Smooth muscle cell (in vitro differentiated cells): ENCODE measurements around the gene BRD1. TPM values are rescaled to one million over a fixed set of nuclear protein-coding genes. Genes with fewer than 3 reads are reported as not detected.

ENCODE experiments used
- DNase-seq: peaks from one replicate; lab custom pipeline; 2025; ENCODE audit not compliant: unreplicated experiment; lab: John Stamatoyannopoulos, UW
- H2AFZ ChIP-seq: fragments of 200-600 bp; sonication (generic); 2 replicates; pipeline ENCODE4 v1.6.0; 2016; ENCODE audit warnings: antibody characterized with exemption, low read depth, mild to moderate bottlenecking
- H3F3A ChIP-seq: fragments of 200-600 bp; sonication (generic); 2 replicates; pipeline ENCODE4 v1.6.0; 2017; ENCODE audit warnings: antibody characterized with exemption, low read depth
- H3K27ac ChIP-seq: fragments of 200-600 bp; sonication (generic); 2 replicates; pipeline ENCODE4 v1.5.1; 2016; ENCODE audit warnings: low read depth, mild to moderate bottlenecking
- H3K27me3 ChIP-seq: fragments of 200-600 bp; sonication (generic); 2 replicates; pipeline ENCODE4 v1.6.1; 2016; ENCODE audit warnings: low read depth, mild to moderate bottlenecking
- H3K36me3 ChIP-seq: fragments of 200-600 bp; sonication (generic); 2 replicates; pipeline ENCODE4 v1.5.1; 2016; ENCODE audit warnings: low read depth
- H3K4me1 ChIP-seq: fragments of 200-600 bp; sonication (generic); 2 replicates; pipeline ENCODE4 v1.5.1; 2016; ENCODE audit warnings: low read depth
- H3K4me2 ChIP-seq: fragments of 200-600 bp; sonication (generic); 2 replicates; pipeline ENCODE4 v1.6.0; 2016; ENCODE audit warnings: mild to moderate bottlenecking
- H3K4me3 ChIP-seq: fragments of 200-600 bp; sonication (generic); 2 replicates; pipeline ENCODE4 v1.5.1; 2016; ENCODE audit warnings: mild to moderate bottlenecking
- H3K79me2 ChIP-seq: fragments of 200-600 bp; sonication (generic); 2 replicates; pipeline ENCODE4 v1.6.0; 2016; ENCODE audit warnings: low read depth, mild to moderate bottlenecking
- H3K9ac ChIP-seq: fragments of 200-600 bp; sonication (generic); 2 replicates; pipeline ENCODE4 v1.6.0; 2016; ENCODE audit warnings: low read depth
- H3K9me3 ChIP-seq: fragments of 200-600 bp; sonication (generic); replicated peaks from 2 replicates; pipeline ENCODE4 v1.5.1; 2016; ENCODE audit warnings: low read depth
- H4K20me1 ChIP-seq: fragments of 200-600 bp; sonication (generic); 2 replicates; pipeline ENCODE4 v1.6.0; 2016; ENCODE audit warnings: low read depth
- WGBS: methylation state at CpG from one replicate; pipeline ENCODE4 v1.1.7; 2016; ENCODE audit warnings: low lambda C conversion rate; 5-methylcytosine and 5-hydroxymethylcytosine counted together
- polyA plus RNA-seq: library from polyadenylated mRNA; unstranded; fragments of >200 nt; fragmentation: Nextera tagmentation; extraction: Ambion mirVana; gene quantifications from 2 replicates; pipeline ENCODE4 v1.2.1, GENCODE V29; 2016
- total RNA-seq: library from RNA; depleted of rRNA; stranded (reverse); fragments of >200 nt; gene quantifications from 2 replicates; pipeline ENCODE4 v1.2.3, GENCODE V29; 2014
- TF ChIP-seq, protein P1 (sequence below): fragments of 200-600 bp; sonication (generic); IDR thresholded peaks from 2 replicates; pipeline ENCODE4 v1.5.1; 2017; ENCODE audit warnings: borderline replicate concordance, mild to moderate bottlenecking, antibody characterized with exemption; ENCODE audit not compliant: insufficient read depth, poor library complexity, severe bottlenecking

Gene BRD1
- total and polyA plus RNA-seq, 2 experiments from 2014 or later = 15.0 to 20.5 TPM

DNA sequence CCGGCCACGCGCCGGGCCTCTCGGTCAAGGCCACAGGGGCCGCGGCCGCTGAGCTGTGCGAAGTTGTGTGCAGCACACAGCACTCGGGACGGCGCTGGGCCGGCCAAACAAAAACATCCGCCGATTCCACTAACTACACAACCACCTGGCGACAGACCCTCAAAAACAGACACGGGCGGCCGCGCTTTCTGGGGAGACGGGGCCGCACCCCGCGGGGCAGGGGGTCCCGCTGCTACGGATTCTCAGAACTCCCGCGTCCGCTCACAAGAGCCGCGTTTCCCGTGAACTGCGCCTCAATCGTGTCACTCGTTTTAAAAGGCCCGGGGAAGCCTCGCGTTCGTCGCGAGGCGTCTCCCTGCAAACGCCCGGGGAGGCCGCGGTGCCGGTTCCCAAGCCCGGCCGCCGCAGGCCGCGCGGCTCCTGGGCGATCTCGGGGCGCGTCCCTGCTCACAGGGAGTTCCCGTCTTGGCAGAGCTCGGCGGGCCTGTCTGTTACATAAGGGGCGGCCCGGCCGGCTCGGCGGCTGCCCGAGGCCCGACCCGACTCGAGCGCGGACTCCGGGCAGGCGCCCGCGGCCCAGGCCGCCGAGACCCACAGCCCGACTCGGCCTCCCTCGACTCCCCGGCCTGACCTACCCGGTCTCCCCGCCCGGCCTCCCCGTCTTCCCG, 936 bp downstream of the BRD1 start:
- Histone ChIP-seq H3K4me3 (peak overlapping the region; percentile 94), H2AFZ (no peak overlapping the region), H3K9me3 (no peaks in the 10 kb centered on the region), H3K27ac (peak overlapping the region; percentile 62), H3K4me2 (peak overlapping the region; percentile 85), H4K20me1 (peaks cover 53% of the 10 kb centered on the region), H3K4me1 (peaks cover 14% of the 10 kb centered on the region), H3K79me2 (peaks cover 55% of the 10 kb centered on the region), H3F3A (no peaks in the 10 kb centered on the region), H3K9ac (peak overlapping the region; percentile 97), H3K27me3 (no peaks in the 10 kb centered on the region), H3K36me3 (no peaks in the 10 kb centered on the region)
- WGBS = 2% methylated on average over 57 of the region's 86 CpGs
- DNase-seq = no peak
- TF ChIP-seq, protein P1, sequence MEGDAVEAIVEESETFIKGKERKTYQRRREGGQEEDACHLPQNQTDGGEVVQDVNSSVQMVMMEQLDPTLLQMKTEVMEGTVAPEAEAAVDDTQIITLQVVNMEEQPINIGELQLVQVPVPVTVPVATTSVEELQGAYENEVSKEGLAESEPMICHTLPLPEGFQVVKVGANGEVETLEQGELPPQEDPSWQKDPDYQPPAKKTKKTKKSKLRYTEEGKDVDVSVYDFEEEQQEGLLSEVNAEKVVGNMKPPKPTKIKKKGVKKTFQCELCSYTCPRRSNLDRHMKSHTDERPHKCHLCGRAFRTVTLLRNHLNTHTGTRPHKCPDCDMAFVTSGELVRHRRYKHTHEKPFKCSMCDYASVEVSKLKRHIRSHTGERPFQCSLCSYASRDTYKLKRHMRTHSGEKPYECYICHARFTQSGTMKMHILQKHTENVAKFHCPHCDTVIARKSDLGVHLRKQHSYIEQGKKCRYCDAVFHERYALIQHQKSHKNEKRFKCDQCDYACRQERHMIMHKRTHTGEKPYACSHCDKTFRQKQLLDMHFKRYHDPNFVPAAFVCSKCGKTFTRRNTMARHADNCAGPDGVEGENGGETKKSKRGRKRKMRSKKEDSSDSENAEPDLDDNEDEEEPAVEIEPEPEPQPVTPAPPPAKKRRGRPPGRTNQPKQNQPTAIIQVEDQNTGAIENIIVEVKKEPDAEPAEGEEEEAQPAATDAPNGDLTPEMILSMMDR = no peak

DNA sequence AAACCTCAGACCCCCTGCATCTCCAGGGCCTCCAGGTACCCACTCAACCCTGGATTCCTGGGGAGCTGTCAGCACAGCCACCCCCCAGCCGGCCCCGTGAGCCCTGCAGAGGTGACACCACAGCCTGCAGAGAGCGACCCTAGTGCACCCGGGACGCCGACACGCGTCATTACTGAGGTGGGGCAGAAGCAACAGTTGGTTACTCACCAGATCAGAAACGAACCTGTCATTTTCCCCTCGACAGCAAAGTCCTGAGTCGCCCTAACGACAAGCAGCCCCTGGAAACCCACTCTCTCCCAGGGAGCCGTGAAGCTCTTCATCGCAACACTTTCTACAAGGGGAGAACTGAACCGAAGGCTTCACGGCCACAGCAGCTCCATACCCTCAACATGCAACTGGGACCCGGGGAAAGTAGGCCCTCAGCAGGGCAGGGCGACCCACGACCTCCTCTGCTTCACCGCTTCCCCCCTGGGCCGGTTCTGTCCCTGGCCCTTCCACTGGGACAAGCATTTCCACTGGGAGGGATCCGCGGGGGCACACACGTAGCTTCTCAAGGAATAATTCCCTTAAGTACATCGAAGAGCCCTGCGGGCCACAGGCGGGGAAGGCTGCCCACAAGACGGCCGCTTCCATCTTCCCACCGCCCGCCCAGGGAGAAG, 1.6 kb downstream of the BRD1 start:
- peak overlapping the region; percentile 62 for H3K27ac ChIP-seq
- H3K27me3 ChIP-seq = no peaks in the 10 kb centered on the region
- H3K4me3 ChIP-seq = peak overlapping the region; percentile 94
- TF ChIP-seq, protein P1 = no peak
- no peaks in the 10 kb centered on the region for H3F3A ChIP-seq
- peak overlapping the region; percentile 85 for H3K4me2 ChIP-seq
- H3K9me3 ChIP-seq = no peaks in the 10 kb centered on the region
- peak overlapping the region; percentile 97 for H3K9ac ChIP-seq
- no peaks in the 10 kb centered on the region for H3K36me3 ChIP-seq
- peaks cover 59% of the 10 kb centered on the region for H4K20me1 ChIP-seq
- no peak for DNase-seq
- H2AFZ ChIP-seq = no peak overlapping the region
- peaks cover 61% of the 10 kb centered on the region for H3K79me2 ChIP-seq
- peaks cover 14% of the 10 kb centered on the region for H3K4me1 ChIP-seq
- WGBS = 15% methylated on average over 31 of the region's 31 CpGs

DNA sequence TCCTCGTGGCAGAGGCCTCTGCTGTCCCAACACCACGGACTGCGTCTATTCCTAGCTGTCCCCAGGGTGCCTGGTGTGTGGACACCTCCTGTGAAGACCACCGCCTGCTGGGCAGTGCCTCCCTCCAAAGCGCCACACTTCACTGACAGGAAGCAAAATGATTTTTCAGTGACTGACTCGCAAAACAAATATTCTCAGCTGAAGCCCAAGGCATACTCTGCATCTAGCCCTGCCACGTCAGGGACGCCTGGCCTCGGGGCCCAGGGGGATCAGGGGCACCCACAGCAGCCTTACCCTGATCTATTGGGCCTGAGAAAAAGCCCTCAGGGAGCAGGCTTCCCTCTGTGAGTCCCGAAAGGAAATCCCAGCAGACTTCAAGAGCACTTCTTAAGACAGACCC, 2.2 kb downstream of the BRD1 start:
- no peak for DNase-seq
- Histone ChIP-seq H3K27me3 (no peaks in the 10 kb centered on the region), H3F3A (no peaks in the 10 kb centered on the region), H4K20me1 (peaks cover 66% of the 10 kb centered on the region), H3K4me1 (peaks cover 14% of the 10 kb centered on the region), H3K9me3 (no peaks in the 10 kb centered on the region), H3K79me2 (peaks cover 68% of the 10 kb centered on the region), H3K9ac (peak overlapping the region; percentile 97), H2AFZ (no peak overlapping the region), H3K4me3 (peak overlapping the region; percentile 94), H3K4me2 (peak overlapping the region; percentile 85), H3K27ac (peak overlapping the region; percentile 62), H3K36me3 (no peaks in the 10 kb centered on the region)
- TF ChIP-seq, protein P1 = no peak
- WGBS = 33% methylated on average over 10 of the region's 10 CpGs

DNA sequence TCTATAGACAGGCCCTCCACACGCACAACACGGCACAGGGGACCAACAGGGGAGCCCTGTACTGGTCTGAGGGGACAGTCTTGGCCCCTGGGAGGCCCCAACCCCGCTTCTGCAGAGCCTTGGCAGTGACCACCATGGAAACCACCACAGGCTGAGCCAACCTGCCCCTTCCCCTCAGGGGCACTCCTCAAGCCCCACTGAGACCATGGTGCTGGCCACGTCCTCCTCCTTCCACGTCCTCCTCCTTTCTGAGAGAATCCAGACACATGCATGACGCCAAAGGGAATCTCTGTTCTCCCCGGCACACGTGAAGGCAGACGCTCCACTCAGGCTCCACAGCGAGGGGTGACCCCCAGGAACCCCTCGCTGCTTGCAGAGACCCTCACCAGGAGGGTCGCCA, 2.7 kb downstream of the BRD1 start:
- Histone ChIP-seq H3K4me2 (peak overlapping the region; percentile 85), H3F3A (no peaks in the 10 kb centered on the region), H2AFZ (no peak overlapping the region), H3K27ac (peak overlapping the region; percentile 62), H3K4me3 (peak overlapping the region; percentile 94), H3K4me1 (peaks cover 14% of the 10 kb centered on the region), H3K79me2 (peaks cover 73% of the 10 kb centered on the region), H3K36me3 (no peaks in the 10 kb centered on the region), H3K9me3 (no peaks in the 10 kb centered on the region), H4K20me1 (peaks cover 71% of the 10 kb centered on the region), H3K27me3 (no peaks in the 10 kb centered on the region), H3K9ac (peak overlapping the region; percentile 97)
- no peak for DNase-seq
- TF ChIP-seq, protein P1 = no peak
- WGBS = 80% methylated on average over 12 of the region's 12 CpGs
